Measurements from ENCODE around the gene SLC16A12. TPM values are rescaled to one million over a fixed set of nuclear protein-coding genes. Genes with fewer than 3 reads are reported as not detected.

The SLC16A12 gene
- total RNA-seq, 1 experiment from 2014 or later = 0.77 TPM

DNA sequence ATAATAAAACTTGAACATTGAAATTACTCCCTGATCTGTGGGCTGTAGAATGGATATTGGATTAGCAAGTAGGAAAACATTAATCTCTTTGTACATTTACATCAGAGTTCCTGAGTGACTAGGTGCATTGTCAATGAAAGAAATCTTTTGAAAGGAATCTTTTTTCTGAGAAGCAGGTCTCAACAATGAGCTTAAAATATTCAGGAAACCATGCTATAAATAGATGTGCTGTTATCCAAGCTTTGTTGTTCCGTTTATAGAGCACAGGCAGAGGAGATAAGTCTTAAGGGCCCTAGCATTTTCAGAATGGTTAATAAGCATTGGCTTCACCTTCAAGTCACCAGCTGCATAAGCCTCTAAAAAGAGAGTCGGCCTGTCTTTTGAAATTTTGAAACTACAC lies 41.3 kb upstream of the SLC16A12 start:
- H3K14ac ChIP-seq (ENCODE audit: insufficient read depth, low read length) = no peak overlapping the region
- no peak overlapping the region for H2BK120ac ChIP-seq (ENCODE audit: low read depth, low read length, poor library complexity, severe bottlenecking)
- WGBS (ENCODE audit: extremely low coverage, insufficient read length, low lambda C conversion rate) = no CpG with 5 or more reads among the region's 2 CpGs
- H4K91ac ChIP-seq (ENCODE audit: insufficient read length, low read depth, low read length) = no peak overlapping the region
- H4K5ac ChIP-seq (ENCODE audit: insufficient read length, low read depth, low read length) = no peak overlapping the region
- H3K36me3 Mint-ChIP-seq (ENCODE audit: insufficient read depth in 1 of 3, low read depth in 3 of 3) = peaks cover 0 to 8% (median 3%) of the 10 kb centered on the region in 3 experiments; a peak in 4 of 7 replicates
- no peak overlapping the region for H2BK20ac ChIP-seq (ENCODE audit: low read depth, low read length, poor library complexity, severe bottlenecking)
- no peak overlapping the region for H3T11ph ChIP-seq (ENCODE audit: low read length)
- H3K4me2 ChIP-seq (ENCODE audit: insufficient read depth, insufficient read length, low read length) = no peak overlapping the region
- H2BK12ac ChIP-seq (ENCODE audit: insufficient read length, low read depth, low read length) = no peak overlapping the region
- H3K27me3 Mint-ChIP-seq (ENCODE audit: low read depth) = no peaks in the 10 kb centered on the region; the same call in 1 of the 2 replicates
- no peaks in the 10 kb centered on the region for H3K4me1 ChIP-seq (ENCODE audit: insufficient read depth, low read length)
- no peak overlapping the region for H3K56ac ChIP-seq (ENCODE audit: insufficient read length, low read depth, low read length)
- H3K9ac ChIP-seq (ENCODE audit: extremely low read depth, insufficient read length, low read length) = no peak overlapping the region
- TF ChIP-seq, protein P1, sequence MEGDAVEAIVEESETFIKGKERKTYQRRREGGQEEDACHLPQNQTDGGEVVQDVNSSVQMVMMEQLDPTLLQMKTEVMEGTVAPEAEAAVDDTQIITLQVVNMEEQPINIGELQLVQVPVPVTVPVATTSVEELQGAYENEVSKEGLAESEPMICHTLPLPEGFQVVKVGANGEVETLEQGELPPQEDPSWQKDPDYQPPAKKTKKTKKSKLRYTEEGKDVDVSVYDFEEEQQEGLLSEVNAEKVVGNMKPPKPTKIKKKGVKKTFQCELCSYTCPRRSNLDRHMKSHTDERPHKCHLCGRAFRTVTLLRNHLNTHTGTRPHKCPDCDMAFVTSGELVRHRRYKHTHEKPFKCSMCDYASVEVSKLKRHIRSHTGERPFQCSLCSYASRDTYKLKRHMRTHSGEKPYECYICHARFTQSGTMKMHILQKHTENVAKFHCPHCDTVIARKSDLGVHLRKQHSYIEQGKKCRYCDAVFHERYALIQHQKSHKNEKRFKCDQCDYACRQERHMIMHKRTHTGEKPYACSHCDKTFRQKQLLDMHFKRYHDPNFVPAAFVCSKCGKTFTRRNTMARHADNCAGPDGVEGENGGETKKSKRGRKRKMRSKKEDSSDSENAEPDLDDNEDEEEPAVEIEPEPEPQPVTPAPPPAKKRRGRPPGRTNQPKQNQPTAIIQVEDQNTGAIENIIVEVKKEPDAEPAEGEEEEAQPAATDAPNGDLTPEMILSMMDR (conservative IDR thresholded peaks at IDR 0.05) = no peak
- H4K20me1 ChIP-seq (ENCODE audit: control insufficient read depth, insufficient read depth, insufficient read length) = no peaks in the 10 kb centered on the region
- H3K4me1 Mint-ChIP-seq = peaks cover 2 to 4% of the 10 kb centered on the region in 2 experiments; a peak in 1 of 4 replicates
- H2AFZ ChIP-seq (ENCODE audit: low read length) = no peak overlapping the region
- no peak overlapping the region for H3K23ac ChIP-seq (ENCODE audit: insufficient read length, low read depth, low read length)
- no peak overlapping the region for H3K4ac ChIP-seq (ENCODE audit: low read depth, low read length)
- H3K79me2 ChIP-seq (ENCODE audit: insufficient read depth, low read length) = no peaks in the 10 kb centered on the region
- H2BK5ac ChIP-seq (ENCODE audit: insufficient read length, low read length) = no peak overlapping the region
- H3K9me3 ChIP-seq (ENCODE audit: control insufficient read depth, low read depth, low read length) = no peaks in the 10 kb centered on the region
- H3K27ac Mint-ChIP-seq = no peak overlapping the region
- H3K79me1 ChIP-seq (ENCODE audit: insufficient read depth, low read depth, low read length, poor library complexity, severe bottlenecking) = no peaks in the 10 kb centered on the region
- no peak overlapping the region for H3K18ac ChIP-seq (ENCODE audit: insufficient read length, low read depth, low read length)
- no peak overlapping the region for H4K8ac ChIP-seq (replicated peaks; ENCODE audit: insufficient read length, low read depth, low read length)
- H3K4me3 Mint-ChIP-seq = no peak overlapping the region
- no peak overlapping the region for H3K27ac ChIP-seq (ENCODE audit: insufficient read length, low read depth, low read length)
- H3K27me3 ChIP-seq (ENCODE audit: insufficient read depth, low read length) = no peaks in the 10 kb centered on the region
- H3K23me2 ChIP-seq (ENCODE audit: insufficient read length, low read depth, low read length, poor library complexity, severe bottlenecking) = no peaks in the 10 kb centered on the region
- H2BK15ac ChIP-seq (ENCODE audit: low read depth, low read length) = no peak overlapping the region
- no peak overlapping the region for H2AK5ac ChIP-seq (ENCODE audit: insufficient read length, low read length)
- DNase-seq = no peak
- H3K9me3 Mint-ChIP-seq = peaks cover 0 to 2% of the 10 kb centered on the region in 2 experiments; a peak in 2 of 5 replicates

All from H9 (cell line).